GM12878 (cell line): ENCODE data around the gene NAT9. TPM values are rescaled to one million over a fixed set of nuclear protein-coding genes. Genes with fewer than 3 reads are reported as not detected.

ENCODE experiments used
- ATAC-seq: fragments of 200-7000 bp; cut with Tn5 transposase; 3 replicates; pipeline ENCODE4 v1.9.1; 2020; ENCODE audit warnings: mild to moderate bottlenecking, moderate library complexity
- BruUV-seq: library from RNA; stranded (reverse); fragments of 400-500 nt; replicated peaks from 2 replicates; lab custom pipeline; 2021; lab: Mats Ljungman, UMichigan
- CTCF ChIA-PET: fragments of 300-600 bp; sonication (Branson Sonifier 250); formaldehyde crosslinking; extraction: SDS; loops from one replicate; lab custom pipeline; 2021; ENCODE audit warnings: inconsistent platforms; lab: Yijun Ruan, JAX
- POLR2A ChIA-PET: fragments of 350-600 bp; formaldehyde crosslinking; extraction: SDS; loops from one replicate; lab custom pipeline; 2021; ENCODE audit warnings: inconsistent platforms; lab: Charles Lee
- RAD21 ChIA-PET: fragments of 300-600 bp; sonication (Branson Sonifier 250); formaldehyde crosslinking; loops from one replicate; lab custom pipeline; 2023; ENCODE audit warnings: antibody characterized with exemption; ENCODE audit not compliant: unreplicated experiment; lab: Charles Lee
- SMC1A ChIA-PET: fragments of 300-600 bp; sonication (Branson Sonifier 250); formaldehyde crosslinking; loops from one replicate; lab custom pipeline; 2023; ENCODE audit not compliant: unreplicated experiment, uncharacterized antibody; lab: Charles Lee
- DNase-seq: peaks from one replicate; pipeline ENCODE4 v3.0.0-alpha.2; 2011; ENCODE audit warnings: low read depth, low spot score
- FAIRE-seq: peaks from 3 replicates; lab custom pipeline; 2011; peaks lifted over from hg19 to GRCh38; lab: Jason Lieb, UNC
- H2AFZ ChIP-seq: 2 replicates; pipeline ENCODE4 v1.6.0; 2011; ENCODE audit warnings: low read depth, low read length, control low read depth; ENCODE audit not compliant: control insufficient read depth
- H3K27ac ChIP-seq: 2 replicates; pipeline ENCODE4 v1.5.1; 2011; ENCODE audit warnings: control low read depth; ENCODE audit not compliant: control insufficient read depth, insufficient read depth
- H3K27me3 ChIP-seq, 2 experiments: replicated peaks in 1 of 2; 2 replicates each; pipeline versions ENCODE4 v1.6.0 to v1.6.1; 2011; ENCODE audit warnings: low read length in 1 of 2; ENCODE audit not compliant: control insufficient read depth in 2 of 2, insufficient read depth in 2 of 2
- H3K36me3 ChIP-seq, 2 experiments: 2 replicates each; pipeline ENCODE4 v1.5.1; 2011; ENCODE audit warnings: low read length in 1 of 2; ENCODE audit not compliant: control insufficient read depth in 2 of 2, insufficient read depth in 2 of 2
- H3K4me1 ChIP-seq: 2 replicates; pipeline ENCODE4 v1.6.1; 2011; ENCODE audit warnings: mild to moderate bottlenecking, low read length, moderate library complexity, mixed read lengths; ENCODE audit not compliant: control insufficient read depth, insufficient read depth
- H3K4me2 ChIP-seq: 2 replicates; pipeline ENCODE4 v1.6.0; 2011; ENCODE audit warnings: control low read depth; ENCODE audit not compliant: control insufficient read depth, insufficient read depth
- H3K4me3 ChIP-seq: fragments of 200-600 bp; sonication (generic); 2 replicates; pipeline ENCODE4 v1.5.1; 2016
- H3K79me2 ChIP-seq: 2 replicates; pipeline ENCODE4 v1.6.0; 2011; ENCODE audit warnings: low read length; ENCODE audit not compliant: control insufficient read depth, insufficient read depth
- H3K9ac ChIP-seq: 2 replicates; pipeline ENCODE4 v1.8.0; 2011; ENCODE audit warnings: low read length, control low read depth, mixed read lengths; ENCODE audit not compliant: control insufficient read depth, insufficient read depth
- H3K9me3 ChIP-seq: replicated peaks from 3 replicates; pipeline ENCODE4 v1.5.1; 2011; ENCODE audit warnings: mild to moderate bottlenecking, low read length; ENCODE audit not compliant: control insufficient read depth, insufficient read depth
- H4K20me1 ChIP-seq: 2 replicates; pipeline ENCODE4 v1.6.0; 2011; ENCODE audit not compliant: control insufficient read depth, insufficient read depth
- ASH2L ChIP-seq: fragments of 300-600, 200-600 bp; sonication (generic); IDR thresholded peaks from 2 replicates; pipeline ENCODE4 v1.6.1; 2017; ENCODE audit warnings: low read depth, mild to moderate bottlenecking, borderline replicate concordance
- CHD4 ChIP-seq: fragments of 200-600 bp; sonication (generic); IDR thresholded peaks from 2 replicates; pipeline ENCODE4 v1.6.1; 2016; ENCODE audit warnings: mild to moderate bottlenecking
- DPF2 ChIP-seq: fragments of 450-650 bp; IDR thresholded peaks from 2 replicates; pipeline ENCODE4 v1.6.1; 2017; ENCODE audit warnings: mild to moderate bottlenecking
- ESRRA ChIP-seq: IDR thresholded peaks from 2 replicates; pipeline ENCODE4 v1.6.1; 2012; ENCODE audit warnings: mild to moderate bottlenecking, low read length, improper control_type of control experiment
- ETV6 ChIP-seq, 2 experiments: fragments of 450-650 bp in 1 of 2; IDR thresholded peaks in 1 of 2; conservative IDR thresholded peaks in 1 of 2; 2 replicates each; pipeline ENCODE4 v1.6.1; 2014; ENCODE audit warnings: antibody characterized with exemption in 1 of 2, borderline replicate concordance in 1 of 2, low read depth in 1 of 2, mild to moderate bottlenecking in 1 of 2, moderate library complexity in 1 of 2
- GATAD2B ChIP-seq: fragments of 450-650 bp; conservative IDR thresholded peaks from 2 replicates; pipeline ENCODE4 v1.6.1; 2017; ENCODE audit warnings: low read depth, mild to moderate bottlenecking, moderate library complexity
- MYB ChIP-seq: fragments of 150-350 bp; IDR thresholded peaks from 2 replicates; pipeline ENCODE4 v1.6.1; 2014; ENCODE audit warnings: mild to moderate bottlenecking, low read depth, low read length, borderline replicate concordance
- NFYA ChIP-seq: IDR thresholded peaks from 2 replicates; pipeline ENCODE4 v1.6.1; 2011; ENCODE audit warnings: low read depth, mild to moderate bottlenecking, low read length, improper control_type of control experiment, borderline replicate concordance
- PAX5 ChIP-seq: IDR thresholded peaks from 2 replicates; pipeline ENCODE4 v1.6.1; 2011; ENCODE audit warnings: low read depth, low read length, borderline replicate concordance
- RELA ChIP-seq: fragments of 450-650 bp; IDR thresholded peaks from 2 replicates; pipeline ENCODE4 v1.8.0; 2014; ENCODE audit warnings: borderline replicate concordance; ENCODE audit not compliant: partially characterized antibody
- SPI1 ChIP-seq: IDR thresholded peaks from 2 replicates; pipeline ENCODE4 v1.6.1; 2011; ENCODE audit warnings: low read depth, mild to moderate bottlenecking, low read length, moderate library complexity, borderline replicate concordance; ENCODE audit not compliant: insufficient read depth
- STAT1 ChIP-seq: fragments of 450-650 bp; conservative IDR thresholded peaks from 2 replicates; pipeline ENCODE4 v1.6.1; 2014; ENCODE audit warnings: antibody characterized with exemption, mild to moderate bottlenecking
- STAT3 ChIP-seq: IDR thresholded peaks from 2 replicates; pipeline ENCODE4 v1.6.1; 2011; ENCODE audit warnings: low read depth, low read length, improper control_type of control experiment
- TBL1XR1 ChIP-seq: IDR thresholded peaks from 2 replicates; pipeline ENCODE4 v1.6.1; 2012; ENCODE audit warnings: low read depth, low read length, improper control_type of control experiment
- USF2 ChIP-seq: IDR thresholded peaks from 2 replicates; pipeline ENCODE4 v1.6.1; 2011; ENCODE audit warnings: low read depth, low read length, improper control_type of control experiment, borderline replicate concordance
- YY1 ChIP-seq: IDR thresholded peaks from 2 replicates; pipeline ENCODE4 v1.6.1; 2011; ENCODE audit warnings: low read depth, mild to moderate bottlenecking, low read length
- ZNF592 ChIP-seq: fragments of 450-650 bp; IDR thresholded peaks from 2 replicates; pipeline ENCODE4 v1.6.1; 2017; ENCODE audit warnings: mild to moderate bottlenecking, moderate library complexity
- WGBS: methylation state at CpG from one replicate; pipeline ENCODE4 v1.1.6; 2016; ENCODE audit warnings: low lambda C conversion rate; ENCODE audit not compliant: insufficient replicate concordance, insufficient coverage; ENCODE audit errors: missing lambda C conversion rate; 5-methylcytosine and 5-hydroxymethylcytosine counted together
- in situ Hi-C: fragments of 300-500 bp; cut with MboI; formaldehyde crosslinking; loops from 9 replicates; pipeline ENCODE4 v1.14.3; 2018; ENCODE audit warnings: mixed read lengths
- intact Hi-C: fragments of 100-400 bp; cut with micrococcal nuclease; formaldehyde crosslinking; loops from one replicate; pipeline ENCODE4 v1.14.2; 2022; ENCODE audit not compliant: unreplicated experiment
- polyA plus RNA-seq, 11 experiments: library from polyadenylated mRNA; depleted of rRNA in 4 of 11; unstranded in 6 of 11; stranded (reverse) in 5 of 11; fragments of >200 nt; fragmentation: Nextera tagmentation in 4 of 11; fragmentation: Illumina TruSeq in 1 of 11; extraction: Ambion mirVana in 4 of 11; extraction: Trizol in 1 of 11; gene quantifications; 1 replicate in 1 of 11; 2 replicates in 10 of 11; pipeline versions ENCODE4 v1.2.1 to v1.2.3, GENCODE V29; 2011 to 2016; ENCODE audit warnings: inconsistent platforms in 2 of 11, missing spikeins in 2 of 11, low read depth in 1 of 11
- total RNA-seq, 4 experiments: library from RNA; depleted of rRNA in 3 of 4; stranded (reverse); fragments of >200 nt in 3 of 4; fragmentation: Illumina TruSeq in 1 of 4; extraction: Trizol in 1 of 4; gene quantifications; 2 replicates each; pipeline versions ENCODE4 v1.2.1 to v1.2.3, GENCODE V29; 2013 to 2021

NAT9 gene
- total and polyA plus RNA-seq, 10 of the 15 experiments (the other 5 are each of a cell fraction or from before 2014, with no cell fraction given), result 3.5 to 45.3 (median 27.3) TPM

GRCh38 chr17:74757502-74757901, 18.6 kb downstream of the NAT9 start:
- H3K79me2 ChIP-seq, result peaks cover 8% of the 10 kb centered on the region
- H3K27ac ChIP-seq, result no peak overlapping the region
- 100% methylated on average over 3 of the region's 3 CpGs for WGBS
- no TSS peak for BruUV-seq
- DNase-seq, result no peak
- RAD21 ChIA-PET, result interaction anchor here (0.5 to 1.5 kb wide), 2 partner anchors 11 to 548 kb away, joined by 3 read pairs; no protein-coding TSS in a partner anchor
- CTCF ChIA-PET, result interaction anchor here (0.8 to 3.5 kb wide), 5 partner anchors 12 to 108 kb away, joined by 3 to 33 read pairs (median 5); partner anchors contain the start of gene NAT9
- ATAC-seq, result no peak
- SMC1A ChIA-PET, result interaction anchor here (2.0 kb wide), 1 partner anchor 19 kb away, joined by 8 read pairs; no protein-coding TSS in a partner anchor
- in situ Hi-C loops (no loop called here), intact Hi-C loops (no loop called here)
- POLR2A ChIA-PET, result interaction anchor here (1.1 kb wide), 1 partner anchor 16 kb away, joined by 3 read pairs; no protein-coding TSS in a partner anchor
- no peaks in the 10 kb centered on the region; a peak in 2 of 4 replicates for H3K36me3 ChIP-seq
- H4K20me1 ChIP-seq, result no peaks in the 10 kb centered on the region
- H3K4me2 ChIP-seq, result no peak overlapping the region
- H2AFZ ChIP-seq, result no peak overlapping the region
- H3K27me3 ChIP-seq, result no peaks in the 10 kb centered on the region
- no peak for FAIRE-seq
- no peaks in the 10 kb centered on the region for H3K9me3 ChIP-seq
- TF ChIP-seq ZNF592, result no peak
- no peak for TF ChIP-seq STAT1
- TF ChIP-seq ESRRA, result no peak
- TF ChIP-seq NFYA, result no peak
- no peak for TF ChIP-seq STAT3
- no peak for TF ChIP-seq PAX5
- TF ChIP-seq CHD4, result no peak
- TF ChIP-seq DPF2, result no peak
- TF ChIP-seq MYB, result no peak
- TF ChIP-seq USF2, result no peak
- TF ChIP-seq GATAD2B, result no peak
- no peak for TF ChIP-seq RELA
- no peak for TF ChIP-seq TBL1XR1
- no peak for TF ChIP-seq SPI1
- no peak for TF ChIP-seq YY1
- TF ChIP-seq ETV6 (conservative IDR thresholded peaks at IDR 0.05 in 1 of 2, IDR thresholded peaks at IDR 0.05 in 1 of 2; ENCODE audit: borderline replicate concordance in 1 of 2, low read depth in 1 of 2), result no peak
- no peak for TF ChIP-seq ASH2L
- no peak overlapping the region for H3K4me3 ChIP-seq
- H3K9ac ChIP-seq, result no peak overlapping the region
- H3K4me1 ChIP-seq, result peaks cover 24% of the 10 kb centered on the region
